ENCODE results near the gene WFIKKN1.
"Not testable (repeated sequence)": the region's sequence is repeated elsewhere in the genome, so short reads cannot be mapped to it uniquely, and the experiment has no call there.

The WFIKKN1 gene

DNA sequence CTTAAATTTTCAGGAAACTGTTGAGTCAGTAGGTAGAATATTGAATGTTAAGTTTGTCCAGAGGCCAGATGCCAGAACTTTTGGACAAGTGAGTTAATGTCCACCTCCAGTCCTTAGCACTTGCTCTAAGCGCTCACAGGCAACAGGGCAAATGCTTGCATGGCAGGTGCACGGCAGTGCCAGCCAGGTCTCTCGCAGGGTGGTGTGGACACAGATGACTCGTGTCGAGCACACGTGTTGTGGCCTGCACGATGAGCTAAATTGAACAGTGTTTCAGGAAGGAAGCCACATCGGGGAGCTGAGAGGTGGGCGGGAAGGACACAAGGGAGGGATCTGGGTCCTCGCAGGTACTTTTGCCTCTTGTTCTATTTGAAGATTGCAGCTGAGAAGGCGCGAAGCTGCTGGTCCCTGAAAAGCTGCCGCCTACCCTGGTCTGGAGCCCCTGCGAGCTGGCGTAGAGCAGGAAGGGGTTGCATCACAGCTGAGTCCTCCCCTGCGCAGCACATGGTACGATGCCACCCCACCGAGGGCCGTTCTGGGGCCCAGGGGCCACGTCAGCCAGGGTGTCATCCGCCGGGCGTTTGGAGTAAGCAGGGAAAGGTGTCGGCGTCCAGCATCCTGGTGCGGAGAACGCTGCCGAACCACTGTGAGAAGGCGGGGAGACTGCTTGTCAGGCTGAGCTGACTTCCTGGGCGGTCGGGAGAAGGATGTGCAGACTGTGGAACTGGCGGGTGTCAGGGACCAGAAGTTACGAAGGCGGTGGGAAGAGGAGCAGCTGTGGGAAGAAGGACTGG lies 34.6 kb upstream of the WFIKKN1 start:
- no peak for DNase-seq (ENCODE audit: low read depth)

DNA sequence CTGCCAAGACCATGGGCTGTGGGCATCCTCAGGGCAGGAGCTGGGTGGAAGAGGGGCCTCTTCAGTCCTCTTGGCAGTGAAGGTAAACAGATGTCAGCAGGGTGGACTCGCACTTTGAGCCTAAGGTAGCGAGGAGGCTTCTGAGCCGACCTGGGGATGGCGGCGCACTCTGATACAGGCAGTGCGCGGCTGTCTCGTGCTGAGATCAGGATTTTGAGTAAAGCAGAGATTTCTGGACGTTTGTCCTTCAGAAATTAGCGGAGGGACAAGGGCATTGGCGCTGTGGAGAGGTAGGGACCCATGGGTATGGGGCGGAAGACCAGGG lies 34.1 kb upstream of the WFIKKN1 start:
- no peak for DNase-seq (ENCODE audit: low read depth)

DNA sequence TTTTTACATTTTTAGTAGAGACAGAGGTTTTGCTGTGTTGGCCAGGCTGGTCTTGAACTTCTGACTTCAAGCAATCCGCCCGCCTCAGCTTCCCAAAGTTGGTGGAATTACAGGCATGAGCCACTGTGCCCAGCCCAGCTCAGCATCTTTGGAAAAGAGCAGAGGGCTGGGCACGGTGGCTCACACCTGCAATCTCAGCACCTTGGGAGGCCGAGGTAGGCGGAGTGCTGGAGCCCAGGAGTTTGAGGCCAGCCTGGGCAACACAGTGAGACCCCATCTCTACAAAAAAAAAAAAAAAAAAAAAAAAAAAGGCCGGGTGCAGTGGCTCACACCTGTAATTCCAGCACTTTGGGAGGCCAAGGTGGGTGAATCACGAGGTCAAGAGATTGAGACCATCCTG lies 33.1 kb upstream of the WFIKKN1 start:
- not testable (repeated sequence) for DNase-seq (ENCODE audit: low read depth)

DNA sequence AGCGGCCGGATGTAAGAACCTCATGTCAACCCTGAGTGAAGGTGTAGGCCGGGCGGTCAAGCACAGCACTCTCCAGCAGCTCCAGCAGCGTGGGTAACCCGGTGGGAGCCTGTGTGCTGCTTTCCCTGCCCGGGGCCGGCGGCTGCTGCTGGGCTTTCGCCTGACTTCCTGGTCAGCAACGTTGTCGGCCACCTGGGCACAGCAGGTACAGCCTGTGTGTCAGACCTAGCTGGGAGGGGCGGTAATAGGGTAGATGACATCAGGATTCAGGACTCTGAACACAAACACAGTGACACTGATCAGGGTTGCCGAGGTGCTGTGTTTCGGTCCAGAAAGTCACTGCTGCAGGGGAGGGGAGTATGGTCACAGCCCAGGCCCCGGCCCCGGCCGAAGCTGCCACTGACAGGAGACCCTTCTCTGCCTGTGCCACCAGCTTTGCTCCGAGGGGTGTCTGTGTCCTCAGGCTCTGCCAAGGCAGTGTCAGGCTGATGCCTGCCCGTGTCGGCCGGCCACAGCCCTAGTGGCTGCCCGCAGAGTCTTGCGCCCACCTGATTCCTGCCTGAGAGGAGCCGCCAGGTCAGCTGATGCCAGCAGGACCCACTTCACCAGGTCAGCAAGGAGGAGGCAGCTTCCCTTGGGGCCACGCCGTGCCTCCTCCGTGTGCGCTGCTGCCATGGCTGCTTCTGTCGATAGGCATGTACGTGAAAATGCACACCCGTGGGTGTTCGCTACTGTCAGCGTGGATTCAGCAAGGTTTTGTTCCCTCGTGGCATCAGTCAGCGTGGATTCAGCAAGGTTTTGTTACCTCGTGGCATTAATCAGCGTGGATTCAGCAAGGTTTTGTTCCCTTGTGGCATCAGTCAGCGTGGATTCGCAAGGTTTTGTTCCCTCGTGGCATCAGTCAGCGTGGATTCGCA lies 31.7 kb upstream of the WFIKKN1 start:
- no peak for DNase-seq (ENCODE audit: low read depth)

DNA sequence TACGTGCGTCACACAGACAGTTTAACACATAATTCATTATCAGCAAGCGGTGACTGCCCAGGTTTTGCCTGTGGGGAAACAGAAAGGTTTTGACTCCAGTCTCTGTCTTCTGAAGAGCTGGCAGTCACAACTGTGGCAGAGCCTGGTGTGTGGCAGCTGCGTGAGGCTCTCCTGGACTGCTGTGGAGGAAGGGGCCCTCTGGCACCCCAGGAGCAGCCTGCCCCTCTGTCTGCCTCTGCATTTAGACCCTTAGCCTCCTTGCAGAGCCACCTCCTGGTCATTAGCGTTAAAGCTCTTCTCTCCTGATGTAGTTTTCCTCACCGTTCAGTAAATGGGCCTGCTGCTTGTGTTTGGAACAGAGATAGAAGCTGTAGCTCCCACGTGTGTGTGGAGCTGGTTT lies 30.0 kb upstream of the WFIKKN1 start:
- DNase-seq (ENCODE audit: low read depth) = no peak

DNA sequence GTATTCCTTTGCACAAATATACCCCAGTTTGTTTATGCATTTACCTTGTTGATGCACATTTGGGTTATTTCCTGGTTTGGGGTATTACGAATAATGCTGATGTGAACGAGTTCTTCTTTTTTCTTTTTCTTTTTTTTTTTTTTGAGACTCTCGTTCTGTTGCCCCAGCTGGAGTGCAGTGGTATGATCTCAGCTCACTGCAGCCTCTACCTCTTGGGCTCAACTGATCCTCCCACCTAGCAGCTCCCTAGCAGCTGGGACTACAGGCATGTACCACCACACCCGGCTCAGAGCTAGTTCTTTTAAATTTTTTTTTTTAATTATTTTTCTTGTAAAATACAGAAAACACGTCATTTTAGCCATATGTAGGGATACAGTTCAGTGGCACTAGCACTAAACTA lies 26.9 kb upstream of the WFIKKN1 start:
- DNase-seq (ENCODE audit: low read depth) = no peak

DNA sequence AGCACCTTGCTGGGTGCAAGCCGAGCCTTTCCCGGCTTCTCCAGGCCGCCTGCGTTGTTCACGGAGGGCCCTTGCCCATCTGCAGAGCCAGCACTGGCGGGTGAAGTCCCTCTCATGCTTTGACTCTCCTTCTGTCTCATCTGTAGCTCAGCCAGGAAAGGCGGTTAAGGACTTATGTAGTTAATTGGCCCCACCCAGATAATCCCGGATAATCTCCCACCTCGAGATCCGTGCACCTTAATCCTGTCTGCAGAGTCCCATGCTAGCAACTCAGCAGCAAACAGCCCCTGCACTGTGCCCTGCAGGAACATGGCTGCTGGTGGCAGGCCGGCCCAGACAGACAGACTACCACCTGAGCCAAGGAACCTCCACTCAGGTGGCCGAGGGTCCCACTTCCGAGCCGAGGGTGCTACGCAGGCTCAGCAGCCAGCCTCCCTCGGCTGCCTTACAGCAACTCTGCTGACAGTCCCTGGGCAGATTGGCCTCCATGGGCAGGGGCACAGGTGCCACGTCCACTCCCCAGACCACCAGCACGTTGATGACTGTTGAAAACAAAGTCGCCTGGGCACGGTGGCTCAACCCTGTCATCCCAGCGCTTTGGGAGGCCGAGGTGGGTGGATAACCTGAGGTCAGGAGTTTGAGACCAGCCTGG lies 24.0 kb upstream of the WFIKKN1 start:
- DNase-seq (ENCODE audit: low read depth) = no peak

DNA sequence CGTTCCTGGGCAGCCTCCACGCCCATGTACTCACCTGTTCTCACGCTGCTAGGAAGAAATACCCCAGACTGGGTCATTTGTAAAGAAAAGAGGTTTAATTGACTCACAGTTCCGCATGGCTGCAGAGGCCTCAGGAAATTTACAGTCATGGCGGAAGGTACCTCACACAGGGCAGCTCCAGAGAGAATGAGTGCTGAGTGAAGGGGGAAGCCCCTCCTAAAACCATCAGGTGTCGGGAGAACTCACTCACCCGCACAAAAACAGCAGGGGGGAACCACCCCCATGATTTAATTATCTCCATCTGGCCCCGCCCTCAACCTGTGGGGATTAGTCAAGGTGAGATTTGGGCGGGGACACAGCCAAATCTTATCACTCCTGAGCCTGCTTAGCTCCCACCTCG lies 22.8 kb upstream of the WFIKKN1 start:
- no peak for DNase-seq (ENCODE audit: low read depth)

DNA sequence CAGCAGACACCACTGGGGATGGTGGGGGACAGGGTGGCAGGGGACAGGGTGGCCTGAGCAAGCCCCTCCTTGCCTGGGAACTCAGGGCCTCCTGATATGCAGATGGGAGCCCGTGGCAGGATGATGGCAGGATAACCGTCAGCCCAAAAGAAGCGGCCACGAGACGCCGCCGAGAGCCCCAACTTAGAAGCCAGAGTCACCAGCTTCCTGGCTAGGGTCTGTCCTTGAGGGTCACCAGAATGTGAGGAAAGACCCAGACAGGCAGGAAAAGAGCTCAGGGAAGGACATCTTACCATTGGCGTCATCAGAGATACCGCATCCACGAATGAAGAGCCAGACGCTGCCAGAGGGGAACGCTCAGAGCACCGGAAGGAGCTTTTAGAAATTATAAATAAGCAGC lies 21.5 kb upstream of the WFIKKN1 start:
- DNase-seq (ENCODE audit: low read depth) = no peak

DNA sequence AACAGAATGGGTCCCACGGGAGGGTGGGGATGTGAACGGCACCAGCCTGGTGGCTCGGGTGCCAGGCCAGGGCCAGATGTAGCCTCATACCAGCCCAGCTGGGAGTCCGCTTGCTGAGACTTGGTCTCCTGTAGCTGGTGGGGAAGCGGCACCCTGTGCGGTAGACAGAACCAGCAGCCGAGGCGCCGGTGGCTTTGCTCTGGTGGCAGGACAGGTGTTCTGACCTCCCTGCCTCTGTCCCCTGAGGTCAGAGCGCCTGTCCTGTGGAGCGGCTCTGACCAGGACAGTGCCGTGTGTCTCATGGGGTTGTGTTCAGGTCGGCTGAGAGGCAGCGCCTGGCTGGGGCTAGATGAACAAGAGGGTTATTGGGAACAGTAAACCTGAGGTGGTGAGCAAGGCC lies 20.8 kb upstream of the WFIKKN1 start:
- no peak for DNase-seq (ENCODE audit: low read depth)

DNA sequence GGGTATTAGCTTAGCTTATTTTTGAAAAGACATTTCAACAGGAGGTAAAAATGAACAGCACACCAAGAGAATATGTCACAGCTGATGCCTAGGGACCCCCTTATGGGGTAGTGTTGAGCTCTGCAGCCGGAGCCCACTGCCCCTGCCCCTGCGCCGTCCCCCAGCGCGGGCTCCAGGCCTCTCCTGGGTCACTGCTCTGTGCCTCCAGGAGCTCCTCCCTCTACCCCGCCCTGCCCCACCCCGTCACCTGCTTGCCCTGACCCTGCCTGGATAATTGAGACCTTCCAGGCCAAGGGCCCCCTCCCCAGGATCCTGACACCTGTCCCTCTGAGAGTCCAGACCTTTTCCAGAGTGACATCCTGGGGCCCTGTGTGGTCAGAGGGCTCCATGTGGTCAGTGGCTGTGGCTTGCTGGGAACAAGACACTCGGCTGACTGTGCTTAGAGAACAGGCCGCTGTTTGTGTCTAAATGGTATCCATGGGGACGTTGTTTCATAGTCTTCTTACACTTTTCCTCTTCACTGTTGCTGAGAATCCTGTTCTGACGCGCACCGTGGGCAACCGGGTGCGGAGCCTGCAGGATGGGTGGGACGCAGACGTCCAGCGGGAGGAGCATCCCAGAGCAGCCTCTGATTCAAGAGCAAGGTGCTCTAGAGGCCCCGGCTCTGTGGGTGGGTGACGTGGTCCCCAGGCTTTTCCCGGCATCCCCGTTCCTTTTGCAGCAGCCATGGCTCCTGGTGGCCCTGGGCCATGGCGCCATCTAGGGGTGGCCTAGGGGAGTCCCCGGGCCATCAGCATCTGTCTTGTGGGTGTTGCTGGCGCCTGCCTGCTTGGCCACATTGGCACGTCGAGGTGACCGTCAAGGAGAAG lies 20.0 kb upstream of the WFIKKN1 start:
- DNase-seq (ENCODE audit: low read depth) = no peak

DNA sequence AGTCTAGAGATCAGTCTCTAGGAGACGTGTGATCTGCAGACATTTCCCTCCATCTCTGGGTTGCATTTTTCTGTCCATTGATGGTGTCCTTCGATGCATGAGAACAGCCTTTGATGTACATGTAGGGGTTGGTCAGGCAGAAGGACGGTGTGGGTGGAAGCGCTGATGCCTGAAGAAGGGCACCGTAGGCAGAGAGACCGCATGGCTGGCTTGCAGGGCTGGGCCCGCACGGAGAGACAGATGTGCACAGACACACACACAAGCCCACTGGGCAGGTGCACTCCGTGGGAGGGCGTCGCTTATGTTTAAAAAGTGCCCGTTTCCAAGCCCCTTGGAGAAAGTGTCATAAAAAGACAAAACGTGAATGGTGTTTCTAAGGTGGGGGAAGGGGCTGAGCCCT lies 15.7 kb upstream of the WFIKKN1 start:
- no peak for DNase-seq (ENCODE audit: low read depth)

DNA sequence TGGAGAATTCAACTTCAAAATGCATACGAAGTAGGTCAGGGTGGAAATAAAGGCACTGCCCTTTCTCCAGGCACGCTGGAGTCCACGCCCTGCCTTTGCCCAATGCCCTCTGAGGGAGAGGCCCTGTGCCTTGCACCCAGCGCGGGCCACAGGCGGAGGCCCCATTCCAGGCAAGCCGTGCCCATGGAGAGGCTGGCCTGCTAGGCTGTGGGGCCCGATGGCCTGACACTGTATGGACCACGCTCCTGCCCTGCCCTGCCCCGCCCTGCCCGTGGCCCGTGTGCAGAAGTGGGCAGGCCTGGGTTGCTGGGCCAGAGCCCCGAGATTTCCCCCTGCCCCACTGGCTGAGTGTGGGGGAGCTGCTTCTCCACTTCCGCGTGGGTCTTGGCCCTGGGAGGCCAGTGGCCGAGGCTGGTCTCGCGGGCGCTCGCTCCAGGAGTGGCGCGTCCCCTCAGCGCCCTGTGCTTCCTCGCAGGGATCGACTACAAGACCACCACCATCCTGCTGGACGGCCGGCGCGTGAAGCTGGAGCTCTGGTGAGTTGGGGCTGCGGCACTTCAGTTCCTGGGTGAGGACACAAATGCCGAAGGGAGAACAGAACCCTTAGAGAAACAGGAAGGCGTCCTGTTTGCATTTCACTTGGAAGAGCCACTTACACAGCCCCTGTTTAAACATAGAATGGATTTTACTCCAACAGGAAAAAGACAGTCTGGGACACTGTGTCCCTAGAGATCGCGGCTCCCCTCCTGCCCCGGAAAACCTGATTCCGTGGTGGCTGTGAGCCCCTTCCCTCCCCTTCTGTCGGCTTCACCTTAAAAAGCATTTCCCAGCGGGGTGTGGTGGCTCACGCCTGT lies 13.8 kb upstream of the WFIKKN1 start:
- DNase-seq (ENCODE audit: low read depth) = no peak

DNA sequence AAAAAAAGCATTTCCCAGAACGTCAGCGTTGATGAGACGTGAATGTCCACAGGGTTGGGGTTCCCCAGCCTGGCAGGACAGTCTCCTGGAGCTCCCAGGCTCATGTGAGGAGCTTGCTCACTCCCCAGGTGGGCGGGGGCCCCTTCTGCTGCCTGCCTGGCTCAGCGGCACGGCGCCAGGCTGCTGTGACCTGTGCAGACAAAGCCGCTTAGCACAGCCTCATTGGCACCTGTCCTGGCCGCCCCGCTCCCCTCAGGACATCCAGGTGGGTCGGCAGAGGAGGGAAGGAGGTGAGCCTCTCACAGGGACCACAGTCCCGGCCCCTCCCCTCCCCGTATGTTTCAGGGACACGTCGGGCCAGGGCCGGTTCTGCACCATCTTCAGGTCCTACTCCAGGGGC lies 12.9 kb upstream of the WFIKKN1 start:
- no peak for DNase-seq (ENCODE audit: low read depth)

DNA sequence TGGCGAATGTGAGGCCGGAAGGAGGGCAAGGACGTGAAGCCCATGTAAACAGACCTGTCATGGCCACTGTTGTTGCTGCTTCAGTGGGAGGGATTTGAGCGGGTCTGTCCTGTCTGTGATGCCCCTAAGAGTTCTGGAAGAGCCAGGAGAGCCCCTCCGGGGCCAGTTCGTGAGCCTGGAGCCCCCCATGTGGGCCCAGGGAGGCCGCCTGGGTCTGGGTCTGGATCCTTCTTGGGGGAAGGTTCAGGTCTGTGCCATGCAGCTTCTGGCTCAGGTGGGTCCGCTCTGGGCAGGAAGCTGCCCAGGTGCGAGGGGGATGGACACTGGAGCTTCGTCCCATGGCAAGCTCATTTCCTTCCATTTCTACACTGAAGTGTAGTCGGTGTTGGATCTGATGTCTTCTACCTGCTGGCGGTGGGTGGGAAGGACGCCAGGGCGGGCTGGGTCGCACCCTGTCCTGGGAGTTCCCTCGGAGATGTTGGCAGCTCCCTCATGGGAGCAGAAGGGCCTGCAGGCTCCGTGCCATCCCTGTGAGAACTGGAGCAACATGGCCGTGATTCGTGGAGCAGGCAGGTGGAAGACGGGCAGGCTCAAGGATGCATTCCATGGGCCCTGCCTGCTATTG lies 11.2 kb upstream of the WFIKKN1 start:
- no peak for DNase-seq (ENCODE audit: low read depth)

DNA sequence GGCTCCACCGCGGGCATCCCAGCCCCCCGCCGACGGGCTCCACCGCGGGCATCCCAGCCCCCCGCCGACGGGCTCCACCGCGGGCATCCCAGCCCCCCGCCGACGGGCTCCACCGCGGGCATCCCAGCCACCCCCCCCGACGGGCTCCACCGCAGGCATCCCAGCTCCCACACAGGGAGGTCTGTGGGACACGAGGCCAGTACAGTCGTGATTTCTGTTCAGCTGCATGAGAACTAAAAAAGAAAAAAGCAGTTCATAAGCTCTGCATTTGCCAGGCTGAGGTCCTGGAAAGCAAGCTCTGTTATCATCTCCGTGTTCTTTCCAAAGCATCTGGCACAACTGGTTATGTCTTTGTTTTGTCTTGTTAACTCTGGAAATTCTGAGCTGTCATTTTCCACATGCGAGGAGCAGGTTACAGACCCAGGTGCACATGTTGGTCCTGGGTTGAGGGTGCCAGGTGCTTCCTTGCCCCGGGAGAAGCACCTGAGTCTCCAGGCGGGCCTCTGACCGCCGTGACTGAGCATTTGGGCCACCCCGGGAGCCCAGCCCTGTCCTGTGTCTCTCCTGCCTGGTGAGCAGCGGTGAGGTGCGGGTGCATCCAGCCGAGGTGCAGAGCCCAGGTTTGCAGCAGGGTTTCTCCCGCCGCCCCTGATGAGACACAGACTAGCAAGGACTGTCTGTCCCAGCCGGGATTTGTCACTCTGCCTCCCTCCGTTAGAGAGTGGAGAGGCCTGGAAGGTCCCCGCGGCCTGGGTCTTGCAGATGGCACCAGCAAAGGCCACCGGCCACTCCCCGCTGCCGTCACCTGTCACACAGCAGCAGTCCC lies 9.9 kb upstream of the WFIKKN1 start:
- no peak for DNase-seq (ENCODE audit: low read depth)

DNA sequence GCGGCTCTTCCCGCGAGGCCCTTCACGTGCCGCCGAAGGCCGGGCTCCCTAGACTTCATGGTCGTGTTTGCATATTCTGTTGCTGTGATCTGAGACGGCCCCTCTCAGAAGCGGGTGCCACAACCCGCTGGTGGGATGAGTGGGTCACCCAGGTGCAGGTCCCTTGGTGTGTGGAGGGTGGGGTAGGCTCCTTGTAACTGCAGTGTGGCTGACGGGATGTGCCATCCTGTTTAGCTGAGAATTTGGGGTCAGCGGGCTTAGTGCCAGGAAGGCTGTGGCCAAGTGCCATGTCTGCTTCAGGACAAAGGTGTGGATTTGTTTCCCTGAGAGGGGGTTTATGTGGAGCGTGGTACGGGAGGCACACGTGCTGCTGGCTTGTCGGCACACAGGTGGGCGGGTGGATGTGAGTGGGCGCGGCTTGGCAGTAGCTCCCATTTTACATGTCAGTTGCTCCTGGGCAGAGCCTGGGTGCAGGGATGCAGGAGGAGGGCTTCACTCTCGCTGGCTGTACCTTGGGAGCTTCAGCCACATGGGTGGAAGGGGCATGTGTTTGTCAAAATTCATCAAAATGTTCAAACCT lies 9.2 kb upstream of the WFIKKN1 start:
- DNase-seq (ENCODE audit: low read depth) = no peak

DNA sequence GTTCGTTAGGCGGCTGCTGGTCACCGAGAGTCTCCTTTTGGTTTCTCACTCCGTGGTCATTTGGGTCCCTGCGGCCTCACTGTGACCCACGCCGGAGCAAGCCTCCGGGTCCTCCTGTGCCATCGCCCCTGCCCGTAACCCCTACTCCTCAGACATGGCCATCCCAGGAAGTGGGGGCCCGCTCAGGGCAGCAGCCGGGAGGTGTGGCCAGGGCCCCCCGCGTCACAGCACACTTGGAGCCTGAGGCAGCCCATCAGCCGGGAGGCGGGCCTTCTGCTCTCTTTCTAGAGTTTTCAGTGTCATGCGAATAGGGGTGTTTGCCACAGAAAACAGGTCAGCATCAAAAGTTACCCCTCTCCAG lies 7.9 kb upstream of the WFIKKN1 start:
- no peak for DNase-seq (ENCODE audit: low read depth)

DNA sequence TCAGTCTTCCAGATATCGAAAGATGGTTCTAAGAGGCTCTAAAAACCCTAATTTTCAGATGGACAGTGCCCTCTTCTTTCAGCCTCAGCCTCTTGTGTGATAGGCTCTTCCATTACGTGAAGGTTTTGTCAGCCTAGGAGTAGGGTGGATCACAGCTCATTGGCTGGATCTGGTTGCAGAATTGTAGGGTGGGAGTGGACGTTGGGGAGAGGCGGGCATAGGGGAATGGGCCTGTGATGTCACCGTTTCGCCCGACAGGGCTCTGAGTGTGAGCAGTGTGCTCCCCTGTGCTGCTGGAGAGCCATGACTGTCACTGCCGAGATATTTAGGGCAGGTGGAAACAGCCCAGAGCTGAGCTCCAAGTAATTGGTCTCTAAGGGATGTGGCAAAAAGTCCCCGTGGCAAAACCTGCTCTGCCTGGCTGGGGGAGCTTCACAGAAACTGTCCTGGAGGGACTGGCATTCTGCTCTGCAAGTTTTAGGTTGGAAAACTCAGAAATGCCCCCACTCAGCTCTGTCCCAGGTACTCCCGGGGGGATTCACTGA lies 6.2 kb upstream of the WFIKKN1 start:
- no peak for DNase-seq (ENCODE audit: low read depth)

All from fibroblast of the conjunctiva (primary cell).